Loucy (cell line): ENCODE data around the gene FANCC.

Source experiments
- EZH2phosphoT487 ChIP-seq: fragments of 200-600 bp; IDR thresholded peaks from 2 replicates; pipeline ENCODE4 v1.6.1; 2018; ENCODE audit warnings: antibody characterized with exemption, mild to moderate bottlenecking, moderate library complexity, borderline replicate concordance
- TF ChIP-seq, protein P1 (sequence below): fragments of 200-600 bp; sonication (generic); conservative IDR thresholded peaks from 2 replicates; pipeline ENCODE4 v1.5.1; 2014; ENCODE audit warnings: mild to moderate bottlenecking, antibody characterized with exemption, low read length

DNA sequence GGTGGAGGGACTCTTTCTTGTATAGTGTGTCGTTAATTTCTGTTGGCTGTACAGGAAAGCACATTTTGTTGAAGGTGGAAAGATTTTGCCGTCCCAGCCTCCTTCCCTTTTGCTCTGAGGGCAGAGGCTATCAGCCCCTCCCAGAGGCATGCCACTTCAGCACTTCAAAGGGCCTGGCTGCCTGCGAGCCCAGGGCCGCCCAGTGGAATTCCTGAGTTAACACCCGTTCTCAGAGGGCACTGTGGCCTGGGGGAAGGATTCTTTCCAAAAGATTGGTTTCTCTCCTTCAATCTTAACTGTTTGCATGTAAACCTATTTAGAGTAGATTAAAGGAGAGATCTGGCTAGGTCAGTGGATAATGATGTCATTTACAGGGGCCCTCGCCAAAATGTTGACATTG lies 238.6 kb downstream of the FANCC start:
- TF ChIP-seq, protein P1, sequence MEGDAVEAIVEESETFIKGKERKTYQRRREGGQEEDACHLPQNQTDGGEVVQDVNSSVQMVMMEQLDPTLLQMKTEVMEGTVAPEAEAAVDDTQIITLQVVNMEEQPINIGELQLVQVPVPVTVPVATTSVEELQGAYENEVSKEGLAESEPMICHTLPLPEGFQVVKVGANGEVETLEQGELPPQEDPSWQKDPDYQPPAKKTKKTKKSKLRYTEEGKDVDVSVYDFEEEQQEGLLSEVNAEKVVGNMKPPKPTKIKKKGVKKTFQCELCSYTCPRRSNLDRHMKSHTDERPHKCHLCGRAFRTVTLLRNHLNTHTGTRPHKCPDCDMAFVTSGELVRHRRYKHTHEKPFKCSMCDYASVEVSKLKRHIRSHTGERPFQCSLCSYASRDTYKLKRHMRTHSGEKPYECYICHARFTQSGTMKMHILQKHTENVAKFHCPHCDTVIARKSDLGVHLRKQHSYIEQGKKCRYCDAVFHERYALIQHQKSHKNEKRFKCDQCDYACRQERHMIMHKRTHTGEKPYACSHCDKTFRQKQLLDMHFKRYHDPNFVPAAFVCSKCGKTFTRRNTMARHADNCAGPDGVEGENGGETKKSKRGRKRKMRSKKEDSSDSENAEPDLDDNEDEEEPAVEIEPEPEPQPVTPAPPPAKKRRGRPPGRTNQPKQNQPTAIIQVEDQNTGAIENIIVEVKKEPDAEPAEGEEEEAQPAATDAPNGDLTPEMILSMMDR, result no peak
- TF ChIP-seq EZH2phosphoT487, result no peak
